Measurements from ENCODE around the gene ARMC9. TPM values are rescaled to one million over a fixed set of nuclear protein-coding genes. Genes with fewer than 3 reads are reported as not detected.

ARMC9 gene
- total and polyA plus RNA-seq, 2 donors = 13.5 to 25.9 TPM

DNA sequence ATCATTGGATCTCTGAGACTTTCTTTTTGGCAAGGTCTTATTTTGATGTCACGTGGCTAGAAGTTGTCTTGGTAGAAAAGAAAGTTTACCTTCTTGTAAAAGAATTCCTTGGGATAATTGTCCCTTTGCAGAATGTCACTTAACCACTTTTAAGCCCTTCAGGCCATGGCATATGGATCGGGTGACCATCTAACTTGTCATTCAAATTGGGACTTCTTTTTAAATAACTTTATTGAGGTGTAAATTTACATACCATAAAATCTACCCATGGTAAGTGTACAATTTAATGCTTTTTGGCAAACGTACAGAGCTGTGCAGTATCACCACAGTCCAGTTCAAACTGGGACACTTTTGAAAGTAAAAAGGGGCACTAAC lies 24.6 kb downstream of the ARMC9 start:
- WGBS = 62% methylated on average over 3 of the region's 3 CpGs
- no peaks in the 10 kb centered on the region for H3K4me1 ChIP-seq (ENCODE audit: insufficient read depth)
- DNase-seq (ENCODE audit: extremely low spot score) = no peak
- H3K27ac ChIP-seq (ENCODE audit: low read depth) = peak overlapping the region; percentile 50
- no peaks in the 10 kb centered on the region for H3K36me3 ChIP-seq (ENCODE audit: insufficient read depth)
- H3K4me3 ChIP-seq (ENCODE audit: low read depth, low read length) = no peak overlapping the region

DNA sequence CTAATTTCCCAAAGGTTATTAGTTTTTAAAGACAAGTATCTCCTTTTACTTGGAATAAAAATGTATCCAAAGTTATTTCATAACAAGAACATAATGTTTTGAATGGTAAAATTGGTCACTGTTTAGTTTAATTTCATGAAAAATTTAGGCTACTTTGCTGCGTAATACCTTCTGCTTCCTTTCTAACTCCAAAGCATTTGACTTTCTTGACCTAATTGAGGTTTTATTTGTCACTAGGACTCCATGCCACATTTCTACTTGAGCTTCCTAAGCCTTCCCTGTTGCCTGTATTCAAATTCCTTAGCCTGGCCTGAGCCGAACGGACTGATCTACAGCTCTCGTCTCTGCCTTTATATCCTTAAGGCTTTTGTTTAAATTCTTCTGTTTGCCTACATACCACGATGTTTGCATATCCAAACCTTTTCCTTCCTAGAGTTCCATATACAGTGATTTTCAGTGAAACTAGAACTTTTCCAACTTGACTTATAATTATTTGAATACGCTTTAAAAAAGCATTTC lies 25.1 kb downstream of the ARMC9 start:
- no peak overlapping the region for H3K27ac ChIP-seq (ENCODE audit: low read depth)
- H3K4me3 ChIP-seq (ENCODE audit: low read depth, low read length) = no peak overlapping the region
- no peak for DNase-seq (ENCODE audit: extremely low spot score)
- H3K36me3 ChIP-seq (ENCODE audit: insufficient read depth) = no peaks in the 10 kb centered on the region
- 35% methylated on average over 6 of the region's 6 CpGs for WGBS
- H3K4me1 ChIP-seq (ENCODE audit: insufficient read depth) = no peaks in the 10 kb centered on the region

DNA sequence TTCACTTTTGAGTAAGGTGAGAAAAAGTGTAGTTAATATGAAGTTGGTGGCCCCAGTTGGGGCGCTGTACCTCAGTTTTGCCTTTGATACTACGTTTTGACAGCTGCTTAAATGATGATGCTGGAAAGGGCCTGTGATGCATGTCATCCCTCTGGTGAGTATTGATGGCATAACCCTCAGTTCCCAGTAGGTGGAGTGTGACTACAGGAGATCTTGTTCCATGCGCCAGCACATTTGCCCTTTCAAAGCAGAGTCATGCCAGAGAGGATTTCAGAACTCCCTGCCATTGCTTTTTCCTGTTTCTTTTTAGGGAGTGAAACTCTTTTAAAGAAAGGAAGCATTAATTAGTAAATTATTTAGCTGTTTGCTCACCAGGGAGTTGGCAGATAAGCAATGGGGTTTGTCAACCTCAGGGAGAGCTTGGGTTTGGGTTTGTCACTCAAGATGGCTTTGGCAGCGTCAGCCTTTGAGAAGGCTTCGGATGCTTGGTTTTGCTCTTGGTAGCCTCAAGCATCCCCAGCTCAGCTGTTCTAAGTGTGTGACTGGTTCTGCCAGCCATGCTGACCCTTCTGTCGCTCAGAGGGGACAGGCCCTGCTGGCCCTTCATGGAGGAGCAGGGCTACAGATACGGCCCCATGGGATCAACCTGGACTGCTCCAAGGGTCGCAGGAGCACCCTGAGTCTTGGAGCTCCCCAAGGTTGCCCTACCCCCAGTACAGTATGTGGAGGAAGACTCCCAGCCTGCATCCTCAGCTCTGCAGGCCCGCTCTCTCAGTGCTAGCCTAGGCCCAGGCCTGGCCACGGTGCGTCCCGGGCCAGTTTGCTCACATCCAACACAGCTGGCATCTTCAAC lies 29.1 kb downstream of the ARMC9 start:
- Histone ChIP-seq H3K4me1 (ENCODE audit: insufficient read depth) (no peaks in the 10 kb centered on the region), H3K4me3 (ENCODE audit: low read depth, low read length) (no peak overlapping the region), H3K27ac (ENCODE audit: low read depth) (no peak overlapping the region), H3K36me3 (ENCODE audit: insufficient read depth) (no peaks in the 10 kb centered on the region)
- 74% methylated on average over 12 of the region's 12 CpGs for WGBS
- DNase-seq (ENCODE audit: extremely low spot score) = peak; percentile 47

DNA sequence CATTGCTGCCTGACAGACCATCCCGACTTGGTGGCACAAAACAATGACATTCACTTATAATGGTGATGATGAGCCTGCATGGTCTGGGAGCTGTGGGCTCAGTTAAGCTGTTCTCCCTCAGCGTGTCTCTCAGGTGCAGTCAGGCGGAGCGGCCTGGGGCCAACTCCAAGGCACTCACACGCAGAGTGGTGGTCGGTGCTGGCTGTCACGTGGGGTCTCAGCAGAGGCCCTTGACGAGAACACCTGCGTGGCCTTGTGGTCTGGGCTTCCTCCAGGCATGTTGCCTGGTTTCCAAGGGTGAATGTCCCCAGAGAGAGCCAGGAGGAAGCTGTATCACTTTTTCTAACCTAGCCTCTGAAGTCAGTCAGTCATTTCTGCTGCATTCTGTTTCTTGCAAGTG lies 29.8 kb downstream of the ARMC9 start:
- no peak overlapping the region for H3K27ac ChIP-seq (ENCODE audit: low read depth)
- DNase-seq (ENCODE audit: extremely low spot score) = no peak
- H3K36me3 ChIP-seq (ENCODE audit: insufficient read depth) = no peaks in the 10 kb centered on the region
- H3K4me1 ChIP-seq (ENCODE audit: insufficient read depth) = no peaks in the 10 kb centered on the region
- 90% methylated on average over 9 of the region's 9 CpGs for WGBS
- no peak overlapping the region for H3K4me3 ChIP-seq (ENCODE audit: low read depth, low read length)

DNA sequence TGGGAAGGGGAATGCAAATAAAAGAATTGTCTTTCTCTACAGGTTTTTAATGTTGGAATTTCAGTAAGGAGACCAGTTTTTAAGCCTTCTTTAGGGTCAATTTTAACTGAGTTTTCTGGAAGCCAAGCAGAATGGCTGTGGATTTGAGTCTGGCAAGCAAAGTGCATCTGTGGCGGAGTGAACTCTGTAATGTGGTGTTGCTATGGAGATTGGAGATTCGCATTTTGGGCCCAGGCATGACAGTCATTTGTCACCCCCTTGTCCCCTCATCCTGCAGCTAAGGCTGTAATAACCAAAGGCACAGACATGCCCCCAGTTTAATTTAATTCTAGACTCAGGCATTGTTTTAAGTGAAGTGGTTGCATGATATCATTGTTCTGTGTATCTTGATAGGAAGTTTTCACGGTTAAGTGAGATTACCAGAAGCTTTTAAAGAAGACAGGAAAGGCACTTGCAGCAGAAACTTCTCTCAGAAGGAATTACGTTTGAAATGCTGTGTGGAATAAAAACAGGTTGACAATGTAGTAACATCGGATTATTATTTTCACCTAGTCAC lies 30.6 kb downstream of the ARMC9 start:
- H3K27ac ChIP-seq (ENCODE audit: low read depth) = no peak overlapping the region
- no peak overlapping the region for H3K4me3 ChIP-seq (ENCODE audit: low read depth, low read length)
- H3K36me3 ChIP-seq (ENCODE audit: insufficient read depth) = no peaks in the 10 kb centered on the region
- H3K4me1 ChIP-seq (ENCODE audit: insufficient read depth) = no peaks in the 10 kb centered on the region
- WGBS = 60% methylated on average over 5 of the region's 5 CpGs
- DNase-seq (ENCODE audit: extremely low spot score) = no peak

DNA sequence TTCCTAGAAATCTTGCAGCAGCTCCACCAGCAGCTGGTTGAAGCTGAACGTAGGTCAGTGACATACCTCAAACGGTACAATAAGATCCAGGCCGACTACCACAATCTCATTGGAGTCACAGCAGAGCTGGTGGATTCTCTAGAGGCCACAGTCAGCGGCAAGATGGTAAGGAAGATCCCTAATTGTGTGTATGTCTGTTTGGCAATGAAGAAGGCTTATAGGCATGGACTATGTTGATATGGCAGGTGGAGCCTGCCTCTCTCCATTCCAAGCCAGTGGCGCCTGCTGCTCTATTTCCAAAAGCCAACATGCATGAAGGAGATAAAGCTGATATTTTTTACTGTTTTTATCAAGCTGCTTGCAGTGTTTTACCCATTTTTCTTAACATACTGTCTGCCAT lies 36.8 kb downstream of the ARMC9 start:
- H3K36me3 ChIP-seq (ENCODE audit: insufficient read depth) = peaks cover 2% of the 10 kb centered on the region
- no peaks in the 10 kb centered on the region for H3K4me1 ChIP-seq (ENCODE audit: insufficient read depth)
- no peak overlapping the region for H3K4me3 ChIP-seq (ENCODE audit: low read depth, low read length)
- WGBS = 89% methylated on average over 5 of the region's 5 CpGs
- H3K27ac ChIP-seq (ENCODE audit: low read depth) = no peak overlapping the region
- DNase-seq (ENCODE audit: extremely low spot score) = no peak

DNA sequence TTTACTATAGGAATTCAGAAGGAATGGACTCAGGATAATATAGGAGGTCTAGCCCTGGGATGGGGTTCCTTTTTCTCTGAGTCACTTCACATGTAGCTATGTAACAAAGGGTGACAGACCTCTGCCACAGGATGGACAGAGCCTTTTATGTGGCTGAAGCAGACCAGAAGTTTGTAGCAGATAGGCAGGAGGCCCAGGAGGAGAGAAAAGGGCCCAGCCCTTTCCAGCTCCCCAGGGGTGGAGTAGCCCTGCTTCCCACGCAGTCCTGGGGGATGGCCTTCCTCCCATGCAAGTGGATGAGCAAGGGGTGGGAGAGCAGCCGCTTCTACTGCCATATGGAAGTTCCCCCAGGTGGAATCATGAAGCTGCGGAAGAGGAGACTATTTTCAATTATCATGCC lies 40.3 kb downstream of the ARMC9 start:
- WGBS = 87% methylated on average over 3 of the region's 3 CpGs
- peaks cover 2% of the 10 kb centered on the region for H3K36me3 ChIP-seq (ENCODE audit: insufficient read depth)
- DNase-seq (ENCODE audit: extremely low spot score) = no peak
- no peaks in the 10 kb centered on the region for H3K4me1 ChIP-seq (ENCODE audit: insufficient read depth)
- no peak overlapping the region for H3K4me3 ChIP-seq (ENCODE audit: low read depth, low read length)
- H3K27ac ChIP-seq (ENCODE audit: low read depth) = no peak overlapping the region

DNA sequence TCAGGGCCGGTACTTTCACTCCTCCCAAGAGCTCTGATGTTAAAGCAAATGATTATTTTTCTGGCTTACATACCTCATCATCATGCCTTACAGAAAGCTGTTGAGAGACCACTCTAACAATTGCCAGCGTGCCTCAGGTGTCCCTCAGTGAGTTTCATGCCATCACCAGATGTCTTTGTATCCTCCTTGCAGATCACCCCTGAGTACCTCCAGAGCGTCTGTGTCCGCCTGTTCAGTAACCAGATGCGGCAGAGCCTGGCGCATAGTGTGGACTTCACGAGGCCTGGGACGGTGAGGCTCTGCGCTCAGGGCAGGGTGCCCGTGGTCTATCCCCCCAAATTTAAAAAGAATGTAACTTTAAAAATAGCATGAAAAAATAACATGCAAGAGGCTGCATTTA lies 41.3 kb downstream of the ARMC9 start:
- H3K27ac ChIP-seq (ENCODE audit: low read depth) = no peak overlapping the region
- no peaks in the 10 kb centered on the region for H3K4me1 ChIP-seq (ENCODE audit: insufficient read depth)
- 94% methylated on average over 10 of the region's 10 CpGs for WGBS
- no peak for DNase-seq (ENCODE audit: extremely low spot score)
- H3K4me3 ChIP-seq (ENCODE audit: low read depth, low read length) = no peak overlapping the region
- H3K36me3 ChIP-seq (ENCODE audit: insufficient read depth) = peaks cover 2% of the 10 kb centered on the region

DNA sequence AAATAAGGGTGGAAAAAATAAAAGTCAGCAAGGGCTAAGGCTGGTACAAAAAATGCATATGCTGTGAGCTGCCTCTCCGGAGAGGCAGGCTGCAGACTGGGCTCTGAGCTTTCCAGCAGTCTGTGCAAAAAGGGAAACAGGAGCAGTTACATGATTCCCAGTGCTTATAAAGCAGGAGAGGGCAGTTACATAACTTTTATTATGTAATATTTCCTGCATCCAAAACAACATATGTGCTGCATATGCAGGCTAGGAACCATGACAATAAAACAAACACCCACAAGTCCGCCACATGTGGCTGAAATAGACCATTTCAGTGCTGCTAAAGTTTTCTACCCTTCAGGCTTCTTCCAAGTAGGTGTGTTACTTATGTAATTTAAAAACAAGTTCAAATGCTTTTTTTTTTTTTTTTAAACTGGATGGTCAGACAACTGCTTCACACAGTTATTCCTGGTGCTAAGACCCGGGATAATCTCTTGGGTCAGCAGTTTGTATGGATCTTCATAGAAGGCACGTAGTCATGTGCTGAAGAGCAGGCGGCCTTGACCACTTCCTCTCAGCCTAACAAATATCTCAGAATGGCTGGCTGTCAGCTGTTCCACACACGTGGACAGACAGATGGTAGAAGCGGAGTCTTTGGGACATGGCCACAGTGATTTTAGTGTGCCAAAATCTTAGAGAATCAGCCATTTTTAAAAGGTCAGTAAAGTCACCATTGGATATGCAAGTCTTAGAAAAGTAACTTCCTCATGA lies 43.5 kb downstream of the ARMC9 start:
- Histone ChIP-seq H3K4me3 (ENCODE audit: low read depth, low read length) (no peak overlapping the region), H3K27ac (ENCODE audit: low read depth) (no peak overlapping the region), H3K36me3 (ENCODE audit: insufficient read depth) (peaks cover 2% of the 10 kb centered on the region), H3K4me1 (ENCODE audit: insufficient read depth) (no peaks in the 10 kb centered on the region)
- 70% methylated on average over 7 of the region's 7 CpGs for WGBS
- no peak for DNase-seq (ENCODE audit: extremely low spot score)

DNA sequence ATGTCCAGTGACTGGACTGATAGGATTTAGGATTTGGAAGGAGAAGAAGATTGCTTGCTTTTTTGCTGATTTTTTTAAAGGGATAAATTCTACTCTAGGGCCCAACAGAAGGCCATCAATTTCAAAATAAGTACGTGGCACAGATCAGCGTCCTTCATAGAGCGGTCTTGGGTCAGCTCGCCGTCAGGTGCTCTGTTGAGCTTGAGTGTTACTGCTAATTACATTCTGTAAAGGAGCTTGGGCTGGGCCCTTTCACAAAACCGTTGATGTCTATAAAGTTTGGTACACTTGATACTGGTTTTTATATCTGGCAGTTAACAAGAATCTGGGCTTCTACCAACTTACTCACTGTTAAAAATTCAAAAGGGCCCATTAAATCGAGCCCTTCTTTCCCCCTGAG lies 45.4 kb downstream of the ARMC9 start:
- H3K4me3 ChIP-seq (ENCODE audit: low read depth, low read length) = no peak overlapping the region
- H3K4me1 ChIP-seq (ENCODE audit: insufficient read depth) = no peaks in the 10 kb centered on the region
- DNase-seq (ENCODE audit: extremely low spot score) = no peak
- no peak overlapping the region for H3K27ac ChIP-seq (ENCODE audit: low read depth)
- 64% methylated on average over 7 of the region's 7 CpGs for WGBS
- H3K36me3 ChIP-seq (ENCODE audit: insufficient read depth) = peaks cover 2% of the 10 kb centered on the region

DNA sequence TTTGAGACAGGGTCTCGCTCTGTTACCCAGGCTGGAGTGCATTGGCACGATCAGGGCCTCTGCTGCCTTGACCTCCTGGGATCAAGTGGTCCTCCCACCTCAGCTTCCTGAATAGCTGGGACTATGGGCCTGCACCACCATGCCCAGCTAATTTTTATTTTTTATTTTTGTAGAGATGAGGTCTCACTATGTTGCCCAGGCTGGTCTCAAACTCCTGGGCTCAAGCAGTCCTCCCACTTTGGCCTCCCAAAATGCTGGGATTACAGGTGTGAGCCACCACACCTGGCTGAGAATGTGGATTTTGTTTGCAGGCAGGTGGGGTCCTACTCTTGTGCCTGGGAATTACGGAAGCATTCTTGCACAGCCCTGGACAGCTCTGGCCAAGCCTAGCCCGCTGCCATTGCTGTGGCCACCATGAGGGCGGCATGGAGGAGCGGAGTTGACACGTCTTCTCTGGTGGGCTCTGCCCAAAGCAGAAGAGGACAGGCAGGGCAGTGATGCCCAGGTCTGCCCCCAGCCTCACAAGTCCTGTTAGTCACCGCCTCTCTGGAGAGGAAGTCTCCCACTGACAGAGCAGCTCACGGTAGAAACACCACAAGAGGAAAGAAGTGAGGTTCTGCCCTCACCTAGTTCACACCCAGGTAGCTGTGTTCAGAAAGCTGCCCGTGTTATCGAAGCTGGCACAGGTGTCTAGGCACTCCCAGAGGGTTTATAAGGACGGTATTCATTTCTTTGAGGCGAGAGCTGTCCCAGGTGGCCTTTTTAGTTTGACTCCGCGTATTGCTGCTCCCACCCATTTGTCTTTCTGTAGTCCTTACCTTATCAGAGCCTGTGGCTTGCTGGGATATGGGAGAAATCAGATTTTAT lies 46.2 kb downstream of the ARMC9 start:
- 91% methylated on average over 15 of the region's 15 CpGs for WGBS
- no peak for DNase-seq (ENCODE audit: extremely low spot score)
- Histone ChIP-seq H3K27ac (ENCODE audit: low read depth) (no peak overlapping the region), H3K36me3 (ENCODE audit: insufficient read depth) (peaks cover 2% of the 10 kb centered on the region), H3K4me1 (ENCODE audit: insufficient read depth) (no peaks in the 10 kb centered on the region), H3K4me3 (ENCODE audit: low read depth, low read length) (no peak overlapping the region)

DNA sequence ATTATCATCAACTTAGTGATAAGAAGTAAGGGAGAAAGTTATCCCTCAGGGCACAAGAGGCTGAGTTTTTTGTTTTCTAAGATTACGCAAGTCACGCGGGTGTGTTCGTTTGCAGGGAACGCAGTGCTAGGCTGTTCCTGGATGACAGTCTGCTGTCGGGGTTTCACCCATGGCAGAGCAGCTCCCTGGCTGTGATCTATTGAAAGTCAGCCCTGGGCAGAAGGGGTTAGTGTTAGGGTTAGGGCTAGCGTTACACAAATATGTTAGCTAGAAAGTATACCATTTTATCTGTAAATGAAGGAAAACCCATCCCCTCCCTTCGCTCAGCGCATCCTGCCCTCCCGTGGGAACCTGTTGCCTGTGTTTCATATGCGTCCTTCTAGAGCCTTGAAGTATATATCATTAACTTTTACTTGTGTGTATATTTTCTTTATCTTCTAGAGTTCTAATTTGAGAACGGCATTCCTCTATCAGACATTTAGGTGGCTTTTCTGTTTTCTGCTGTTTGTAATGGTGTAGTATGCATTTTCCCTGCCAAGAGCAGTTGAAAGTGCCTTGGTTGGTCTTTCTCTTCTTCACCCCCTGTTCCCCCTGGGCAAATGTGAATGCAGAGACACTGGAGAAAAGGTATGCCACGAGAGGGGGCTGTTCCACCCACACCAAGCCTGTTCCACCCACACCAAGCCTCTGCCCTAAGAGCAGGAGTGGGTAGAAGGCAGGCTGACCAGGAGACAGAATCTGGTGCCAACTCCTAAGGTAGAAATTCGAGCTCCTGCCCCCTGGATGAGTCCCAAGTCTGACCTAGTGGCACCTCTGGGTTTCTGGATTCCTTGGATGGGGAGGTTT lies 47.0 kb downstream of the ARMC9 start:
- no peak overlapping the region for H3K4me3 ChIP-seq (ENCODE audit: low read depth, low read length)
- no peaks in the 10 kb centered on the region for H3K36me3 ChIP-seq (ENCODE audit: insufficient read depth)
- 86% methylated on average over 14 of the region's 14 CpGs for WGBS
- no peak for DNase-seq (ENCODE audit: extremely low spot score)
- H3K27ac ChIP-seq (ENCODE audit: low read depth) = no peak overlapping the region
- H3K4me1 ChIP-seq (ENCODE audit: insufficient read depth) = no peaks in the 10 kb centered on the region

Measured in urinary bladder (tissue), 4 donors.